ENCODE data around the gene KIAA1217. TPM values are rescaled to one million over a fixed set of nuclear protein-coding genes. Genes with fewer than 3 reads are reported as not detected.

KIAA1217 gene
- total and polyA plus RNA-seq, 2 of the 8 experiments (the other 6 are each of a cell fraction or from before 2014, with no cell fraction given): 4.5 to 15.6 TPM

DNA sequence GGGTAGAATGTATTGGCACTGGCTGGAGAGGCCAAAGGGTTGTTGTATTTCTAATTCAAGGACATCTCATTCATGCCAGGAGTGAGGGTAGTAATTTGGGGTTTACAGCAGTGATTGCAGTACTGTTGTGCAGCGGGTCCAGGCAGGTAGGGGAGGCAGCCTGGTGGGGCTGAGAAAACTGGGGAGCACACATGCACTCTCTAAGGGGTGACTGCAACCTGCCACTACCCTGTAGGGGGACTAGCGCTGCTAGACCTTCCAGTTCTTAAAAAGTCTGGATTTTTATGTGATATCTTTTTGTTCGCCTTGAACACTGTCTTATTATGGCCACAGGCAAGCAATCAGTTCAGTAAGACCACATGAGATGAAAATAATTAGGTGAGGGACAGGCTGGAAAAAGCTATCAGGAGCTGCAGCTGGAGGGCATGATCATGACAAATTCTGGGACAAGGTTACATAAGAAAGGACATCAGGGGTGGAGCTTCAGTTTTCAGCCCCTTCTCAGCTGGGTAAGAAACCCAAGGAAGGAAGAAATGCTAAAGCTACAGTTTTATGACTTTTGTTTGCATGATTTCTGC lies 365.7 kb downstream of the KIAA1217 start:
- DNase-seq (ENCODE audit: low read depth in 1 of 2, low spot score in 2 of 2): no peak
- Histone ChIP-seq H3K18ac (ENCODE audit: extremely low read depth, low read length) (no peak overlapping the region), H3K27ac (ENCODE audit: low read depth, low read length) (no peak overlapping the region), H3K9me3 (ENCODE audit: insufficient read depth in 2 of 2, low read depth in 1 of 2, low read length in 1 of 2) (no peaks in the 10 kb centered on the region), H3K14ac (ENCODE audit: insufficient read length) (no peak overlapping the region), H2BK5ac (ENCODE audit: low read depth, low read length) (no peak overlapping the region), H4K5ac (ENCODE audit: insufficient read length, low read depth, low read length) (no peak overlapping the region), H2BK120ac (replicated peaks; ENCODE audit: low read depth, low read length) (no peak overlapping the region), H4K20me1 (replicated peaks in 1 of 2; ENCODE audit: control insufficient read depth in 1 of 2, insufficient read depth in 2 of 2, low read length in 2 of 2) (no peaks in the 10 kb centered on the region), H3K79me2 (ENCODE audit: control insufficient read depth in 1 of 2, insufficient read depth in 2 of 2, low read length in 2 of 2) (no peaks in the 10 kb centered on the region), H2AK5ac (ENCODE audit: low read depth, low read length) (no peak overlapping the region), H3K4me1 (replicated peaks in 1 of 4; ENCODE audit: control insufficient read depth in 3 of 4, insufficient read depth in 4 of 4, low read length in 3 of 4) (peaks cover 0 to 2% (median 0%) of the 10 kb centered on the region in 4 experiments; a peak in 2 of 7 replicates), H3K9ac (replicated peaks in 1 of 4; ENCODE audit: extremely low read depth in 1 of 4, low read depth in 3 of 4, low read length in 3 of 4) (no peak overlapping the region), H3K79me1 (ENCODE audit: low read depth, low read length) (no peaks in the 10 kb centered on the region), H3K23ac (ENCODE audit: insufficient read length) (no peak overlapping the region), H4K8ac (ENCODE audit: extremely low read depth, insufficient read depth, low read length) (no peak overlapping the region), H2BK15ac (ENCODE audit: low read length) (no peak overlapping the region), H3K23me2 (ENCODE audit: low read depth, low read length) (no peaks in the 10 kb centered on the region), H3K4me2 (ENCODE audit: insufficient read depth in 1 of 2, low read depth in 2 of 2, low read length in 2 of 2) (no peak overlapping the region), H3K56ac (replicated peaks; ENCODE audit: insufficient read length, low read depth, low read length) (no peak overlapping the region), H4K91ac (replicated peaks; ENCODE audit: insufficient read length, low read length) (no peak overlapping the region), H3K4ac (replicated peaks; ENCODE audit: insufficient read length, low read depth, low read length) (no peak overlapping the region), H2BK12ac (ENCODE audit: low read depth, low read length) (no peak overlapping the region), H3K36me3 (ENCODE audit: control insufficient read depth in 2 of 4, insufficient read depth in 4 of 4, low read length in 3 of 4) (no peaks in the 10 kb centered on the region), H2AFZ (ENCODE audit: low read length) (peak overlapping the region; percentile 8; the same call in 1 of the 2 replicates), H2BK20ac (ENCODE audit: low read length) (no peak overlapping the region), H3K4me3 (ENCODE audit: extremely low read depth in 1 of 4, insufficient read depth in 2 of 4, low read depth in 3 of 4, low read length in 4 of 4) (no peak overlapping the region), H3K27me3 (replicated peaks in 1 of 4; ENCODE audit: control insufficient read depth in 3 of 4, extremely low read depth in 1 of 4, insufficient read depth in 3 of 4, low read length in 3 of 4) (no peaks in the 10 kb centered on the region)
- no peak for FAIRE-seq
- TF ChIP-seq, protein P1, sequence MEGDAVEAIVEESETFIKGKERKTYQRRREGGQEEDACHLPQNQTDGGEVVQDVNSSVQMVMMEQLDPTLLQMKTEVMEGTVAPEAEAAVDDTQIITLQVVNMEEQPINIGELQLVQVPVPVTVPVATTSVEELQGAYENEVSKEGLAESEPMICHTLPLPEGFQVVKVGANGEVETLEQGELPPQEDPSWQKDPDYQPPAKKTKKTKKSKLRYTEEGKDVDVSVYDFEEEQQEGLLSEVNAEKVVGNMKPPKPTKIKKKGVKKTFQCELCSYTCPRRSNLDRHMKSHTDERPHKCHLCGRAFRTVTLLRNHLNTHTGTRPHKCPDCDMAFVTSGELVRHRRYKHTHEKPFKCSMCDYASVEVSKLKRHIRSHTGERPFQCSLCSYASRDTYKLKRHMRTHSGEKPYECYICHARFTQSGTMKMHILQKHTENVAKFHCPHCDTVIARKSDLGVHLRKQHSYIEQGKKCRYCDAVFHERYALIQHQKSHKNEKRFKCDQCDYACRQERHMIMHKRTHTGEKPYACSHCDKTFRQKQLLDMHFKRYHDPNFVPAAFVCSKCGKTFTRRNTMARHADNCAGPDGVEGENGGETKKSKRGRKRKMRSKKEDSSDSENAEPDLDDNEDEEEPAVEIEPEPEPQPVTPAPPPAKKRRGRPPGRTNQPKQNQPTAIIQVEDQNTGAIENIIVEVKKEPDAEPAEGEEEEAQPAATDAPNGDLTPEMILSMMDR (IDR thresholded peaks at IDR 0.05; ENCODE audit: control extremely low read depth in 1 of 3, insufficient read depth in 1 of 3, low read depth in 1 of 3, low read length in 3 of 3): peak in 2 of 3 experiments; percentile 11 to 25; a peak in 2 of 4 replicates
- TF ChIP-seq SP1 (IDR thresholded peaks at IDR 0.05; ENCODE audit: low read depth, low read length): no peak
- no peak for TF ChIP-seq EGR1 (IDR thresholded peaks at IDR 0.05; ENCODE audit: borderline replicate concordance, low read depth, low read length)
- ChIA-PET CTCF (ENCODE audit: partially characterized antibody) (interaction anchor here (0.6 to 0.7 kb wide), 2 partner anchors 14 to 255 kb away, joined by 3 read pairs; no protein-coding TSS in a partner anchor), POLR2A (ENCODE audit: partially characterized antibody) (no interaction called here)
- WGBS, 2 experiments (ENCODE audit: extremely low coverage in 1 of 2, insufficient coverage in 1 of 2, insufficient read length in 1 of 2, insufficient replicate concordance in 2 of 2, low coverage in 1 of 2, low lambda C conversion rate in 2 of 2, missing lambda C conversion rate in 1 of 2): 92% methylated on average over 3 of the region's 3 CpGs; no CpG with 5 or more reads in 1 of the 2 experiments

Measured in H1 (cell line).